ENCODE data around the gene NACC2. TPM values are rescaled to one million over a fixed set of nuclear protein-coding genes. Genes with fewer than 3 reads are reported as not detected.

NACC2 gene
- total RNA-seq, 4 donors from 2014 or later = 71.4 to 209 (median 110) TPM

DNA sequence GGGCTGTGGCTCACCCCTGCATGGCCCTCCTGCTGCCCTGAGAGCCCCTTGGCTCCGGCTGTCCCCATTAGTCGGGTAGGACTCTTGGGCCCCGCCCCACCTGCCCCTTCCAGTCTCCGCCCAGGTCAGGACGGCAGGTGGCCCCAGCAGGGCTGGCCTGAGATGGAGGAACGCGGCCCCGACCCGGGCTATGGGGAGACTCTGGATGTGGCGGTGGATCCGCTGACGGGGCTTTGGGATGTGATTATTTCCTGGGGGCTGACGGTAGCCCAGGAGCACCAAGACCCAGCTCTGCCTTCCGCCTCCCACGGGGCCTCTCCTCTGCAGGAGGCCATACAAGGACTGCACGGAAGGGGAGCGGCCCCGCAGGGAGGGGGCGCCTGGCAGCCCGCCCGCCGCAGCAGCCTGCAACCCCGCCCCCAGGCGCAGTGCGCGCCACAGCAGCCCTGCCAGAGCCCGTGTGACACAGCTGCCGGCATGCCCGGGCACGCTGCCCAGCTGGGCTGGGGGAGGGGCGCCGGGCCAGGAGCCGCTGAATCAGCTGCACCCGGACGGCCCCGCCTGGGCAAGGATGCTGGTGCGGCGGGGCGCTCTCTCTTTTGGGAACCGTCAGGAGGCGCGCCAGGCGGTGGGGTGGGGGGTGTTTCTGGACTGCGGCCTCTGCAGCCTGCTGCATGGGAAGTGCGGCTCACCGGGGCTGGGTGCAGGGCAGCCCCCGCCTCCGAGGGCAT, 14.4 kb upstream of the NACC2 start:
- Histone ChIP-seq H3K27me3 (no peaks in the 10 kb centered on the region), H3K4me3 (peak overlapping the region; percentile 13 to 48), H3K9me3 (no peaks in the 10 kb centered on the region), H3K36me3 (peaks cover 0 to 10% of the 10 kb centered on the region in 2 donors), H3K4me1 (peaks cover 2 to 75% (median 34%) of the 10 kb centered on the region in 3 donors), H3K27ac (peak overlapping the region; percentile 30 to 88 (median 86))
- TF ChIP-seq, protein P1, sequence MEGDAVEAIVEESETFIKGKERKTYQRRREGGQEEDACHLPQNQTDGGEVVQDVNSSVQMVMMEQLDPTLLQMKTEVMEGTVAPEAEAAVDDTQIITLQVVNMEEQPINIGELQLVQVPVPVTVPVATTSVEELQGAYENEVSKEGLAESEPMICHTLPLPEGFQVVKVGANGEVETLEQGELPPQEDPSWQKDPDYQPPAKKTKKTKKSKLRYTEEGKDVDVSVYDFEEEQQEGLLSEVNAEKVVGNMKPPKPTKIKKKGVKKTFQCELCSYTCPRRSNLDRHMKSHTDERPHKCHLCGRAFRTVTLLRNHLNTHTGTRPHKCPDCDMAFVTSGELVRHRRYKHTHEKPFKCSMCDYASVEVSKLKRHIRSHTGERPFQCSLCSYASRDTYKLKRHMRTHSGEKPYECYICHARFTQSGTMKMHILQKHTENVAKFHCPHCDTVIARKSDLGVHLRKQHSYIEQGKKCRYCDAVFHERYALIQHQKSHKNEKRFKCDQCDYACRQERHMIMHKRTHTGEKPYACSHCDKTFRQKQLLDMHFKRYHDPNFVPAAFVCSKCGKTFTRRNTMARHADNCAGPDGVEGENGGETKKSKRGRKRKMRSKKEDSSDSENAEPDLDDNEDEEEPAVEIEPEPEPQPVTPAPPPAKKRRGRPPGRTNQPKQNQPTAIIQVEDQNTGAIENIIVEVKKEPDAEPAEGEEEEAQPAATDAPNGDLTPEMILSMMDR (IDR thresholded peaks at IDR 0.05) = peak in 1 of 4 experiments; percentile 37
- TF ChIP-seq EP300 (IDR thresholded peaks at IDR 0.05) (no peak), POLR2A (IDR thresholded peaks at IDR 0.05) (peak in 1 of 2 donors; percentile 32), POLR2AphosphoS5 (IDR thresholded peaks at IDR 0.05) (peak; percentile 94)
- ATAC-seq = peak; percentile 93
- WGBS, 2 donors (ENCODE audit: low coverage in 1 of 2) = no CpG with 5 or more reads among the region's 48 CpGs

DNA sequence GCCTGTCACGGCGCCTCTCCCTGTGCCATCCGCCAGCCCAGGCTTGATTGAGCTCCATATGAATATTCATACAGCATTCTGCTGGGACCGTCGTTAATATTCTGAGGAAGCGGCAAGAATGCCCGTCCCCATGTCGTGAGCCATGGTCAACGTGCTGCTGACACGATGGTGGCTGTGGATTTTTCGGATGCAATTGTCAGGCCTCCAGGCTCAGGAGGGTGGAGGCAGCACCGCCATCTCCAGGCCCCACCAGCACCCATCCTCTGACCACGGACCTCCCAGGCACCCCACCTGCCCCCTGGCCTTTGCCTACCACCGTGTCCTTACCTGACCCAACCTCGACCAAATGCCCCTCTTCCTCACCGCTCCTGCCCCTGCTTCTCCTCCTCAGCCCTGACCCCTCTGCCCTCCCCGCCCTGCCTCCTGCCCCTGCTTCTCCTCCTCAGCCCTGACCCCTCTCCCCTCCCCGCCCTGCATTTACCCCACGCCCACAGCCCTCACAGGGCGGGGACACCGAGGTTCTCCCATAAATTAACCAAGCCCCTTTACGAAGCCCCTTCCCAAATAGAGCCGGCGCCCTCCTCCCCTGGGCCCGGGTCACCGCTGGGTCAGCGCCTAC, 13.7 kb upstream of the NACC2 start:
- ATAC-seq = no peak
- TF ChIP-seq, protein P1 (IDR thresholded peaks at IDR 0.05) = no peak
- TF ChIP-seq POLR2AphosphoS5 (IDR thresholded peaks at IDR 0.05) (no peak), EP300 (IDR thresholded peaks at IDR 0.05) (no peak), POLR2A (IDR thresholded peaks at IDR 0.05) (no peak)
- H3K27ac ChIP-seq = peak overlapping the region; percentile 30 to 88 (median 86)
- H3K9me3 ChIP-seq = no peaks in the 10 kb centered on the region
- peak overlapping the region in 1 of 2 donors; percentile 48 for H3K4me3 ChIP-seq
- H3K36me3 ChIP-seq = peaks cover 0 to 3% of the 10 kb centered on the region in 2 donors
- 90% methylated on average over 9 of the region's 27 CpGs; no CpG with 5 or more reads in 1 of the 2 donors for WGBS, 2 donors (ENCODE audit: low coverage in 1 of 2)
- H3K4me1 ChIP-seq = peaks cover 2 to 82% (median 34%) of the 10 kb centered on the region in 3 donors
- H3K27me3 ChIP-seq = peaks cover 4% of the 10 kb centered on the region

DNA sequence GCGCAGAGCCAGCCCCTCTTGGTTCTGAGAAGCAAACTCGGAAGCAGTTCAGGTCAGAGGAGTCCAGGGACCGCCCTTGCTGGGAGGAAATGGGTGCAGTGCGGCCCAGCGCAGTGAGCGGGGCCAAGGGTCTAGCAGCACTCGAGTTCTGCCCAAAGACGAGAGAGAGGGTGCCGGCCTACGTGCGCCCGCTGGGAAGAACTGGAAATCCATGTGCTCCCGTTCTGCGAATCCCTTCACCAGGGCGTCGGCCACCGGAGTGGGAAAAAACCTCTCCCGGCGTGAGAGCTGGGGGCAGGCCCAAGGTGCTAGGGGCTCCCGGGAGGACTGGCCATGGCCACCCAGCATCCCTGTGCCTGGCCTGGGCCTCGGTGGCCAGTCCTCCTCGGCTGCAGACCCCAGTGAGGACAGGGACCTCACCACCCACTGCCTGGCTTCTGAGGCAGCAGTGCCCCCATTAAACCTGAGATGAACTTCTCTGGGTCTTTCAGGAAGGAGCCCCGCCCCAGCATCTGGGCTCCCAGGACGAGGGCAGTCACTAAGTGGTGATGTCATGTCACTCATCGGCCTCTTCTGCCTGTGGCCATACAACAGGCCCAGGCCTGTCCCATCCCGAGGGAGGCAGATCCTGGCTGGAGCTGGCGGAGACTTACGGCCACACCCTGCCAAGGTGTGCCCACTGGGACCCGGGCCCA, 13.0 kb upstream of the NACC2 start:
- Histone ChIP-seq H3K9me3 (no peaks in the 10 kb centered on the region), H3K4me3 (no peak overlapping the region), H3K4me1 (peaks cover 2 to 87% (median 34%) of the 10 kb centered on the region in 3 donors), H3K27me3 (peaks cover 11% of the 10 kb centered on the region), H3K27ac (peak overlapping the region in 3 of 4 donors; percentile 86 to 88 (median 87)), H3K36me3 (no peaks in the 10 kb centered on the region)
- WGBS, 2 donors (ENCODE audit: low coverage in 1 of 2) = 40 to 92% methylated on average over 1 to 13 of the region's 29 CpGs
- TF ChIP-seq, protein P1 (IDR thresholded peaks at IDR 0.05) = no peak
- no peak for TF ChIP-seq EP300 (IDR thresholded peaks at IDR 0.05)
- no peak for TF ChIP-seq POLR2A (IDR thresholded peaks at IDR 0.05)
- TF ChIP-seq POLR2AphosphoS5 (IDR thresholded peaks at IDR 0.05) = no peak
- ATAC-seq = no peak

DNA sequence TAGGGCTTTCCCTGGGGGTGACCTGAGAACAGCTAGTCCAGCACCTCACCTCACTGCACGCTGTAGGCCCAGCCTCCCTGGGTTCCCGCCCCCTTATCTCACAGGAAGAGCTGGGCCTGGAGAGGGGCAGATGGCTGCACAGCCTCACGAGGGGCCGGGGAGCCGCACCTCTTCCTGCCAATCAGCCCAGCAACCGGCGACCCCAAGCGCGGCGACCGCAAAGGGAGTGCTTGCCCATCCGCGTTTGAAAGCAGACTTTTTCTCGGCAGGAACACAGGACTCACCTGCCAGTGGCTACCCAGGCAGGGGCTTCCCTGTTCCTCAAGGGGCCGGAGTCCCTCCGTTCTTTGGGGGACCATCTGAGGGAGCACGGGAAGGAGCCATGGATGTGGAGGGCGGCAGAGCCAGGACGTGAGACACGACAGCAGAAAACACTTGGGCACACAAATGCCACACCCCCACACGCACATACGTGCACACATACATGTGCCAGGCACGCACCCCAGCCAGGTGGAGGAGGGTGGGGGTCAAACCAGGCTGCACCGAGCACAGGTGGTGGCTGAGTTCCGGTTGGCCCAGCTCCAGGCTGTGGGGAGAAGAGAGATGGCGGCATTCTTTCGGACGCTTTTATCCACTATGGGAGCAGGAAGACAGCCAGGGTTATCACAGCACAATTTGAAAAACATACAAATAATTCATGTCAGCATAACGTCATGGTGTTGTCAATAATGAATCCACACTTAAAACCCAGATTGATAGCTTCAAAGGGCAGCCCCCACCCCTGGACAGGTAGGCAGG, 12.3 kb upstream of the NACC2 start:
- no peaks in the 10 kb centered on the region for H3K36me3 ChIP-seq
- peaks cover 11% of the 10 kb centered on the region for H3K27me3 ChIP-seq
- H3K4me1 ChIP-seq = peaks cover 2 to 87% (median 34%) of the 10 kb centered on the region in 3 donors
- peak overlapping the region in 3 of 4 donors; percentile 86 to 88 (median 87) for H3K27ac ChIP-seq
- 80 to 81% methylated on average over 4 to 6 of the region's 29 CpGs for whole genome bisulfite sequencing, 2 donors (ENCODE audit: low coverage in 1 of 2)
- no peak overlapping the region for H3K4me3 ChIP-seq
- no peak for TF ChIP-seq EP300 (IDR thresholded peaks at IDR 0.05)
- TF ChIP-seq POLR2AphosphoS5 (IDR thresholded peaks at IDR 0.05) = no peak
- TF ChIP-seq POLR2A (IDR thresholded peaks at IDR 0.05) = no peak
- TF ChIP-seq, protein P1 (IDR thresholded peaks at IDR 0.05) = no peak
- no peak for ATAC-seq
- no peaks in the 10 kb centered on the region for H3K9me3 ChIP-seq

All from gastroesophageal sphincter (tissue), 4 donors.